ENCODE results near the gene CD84. TPM values are rescaled to one million over a fixed set of nuclear protein-coding genes. Genes with fewer than 3 reads are reported as not detected.
"Not testable (repeated sequence)": the region's sequence is repeated elsewhere in the genome, so short reads cannot be mapped to it uniquely, and the experiment has no call there.

CD84 gene
- total RNA-seq, 1 experiment from 2014 or later: not detected

DNA sequence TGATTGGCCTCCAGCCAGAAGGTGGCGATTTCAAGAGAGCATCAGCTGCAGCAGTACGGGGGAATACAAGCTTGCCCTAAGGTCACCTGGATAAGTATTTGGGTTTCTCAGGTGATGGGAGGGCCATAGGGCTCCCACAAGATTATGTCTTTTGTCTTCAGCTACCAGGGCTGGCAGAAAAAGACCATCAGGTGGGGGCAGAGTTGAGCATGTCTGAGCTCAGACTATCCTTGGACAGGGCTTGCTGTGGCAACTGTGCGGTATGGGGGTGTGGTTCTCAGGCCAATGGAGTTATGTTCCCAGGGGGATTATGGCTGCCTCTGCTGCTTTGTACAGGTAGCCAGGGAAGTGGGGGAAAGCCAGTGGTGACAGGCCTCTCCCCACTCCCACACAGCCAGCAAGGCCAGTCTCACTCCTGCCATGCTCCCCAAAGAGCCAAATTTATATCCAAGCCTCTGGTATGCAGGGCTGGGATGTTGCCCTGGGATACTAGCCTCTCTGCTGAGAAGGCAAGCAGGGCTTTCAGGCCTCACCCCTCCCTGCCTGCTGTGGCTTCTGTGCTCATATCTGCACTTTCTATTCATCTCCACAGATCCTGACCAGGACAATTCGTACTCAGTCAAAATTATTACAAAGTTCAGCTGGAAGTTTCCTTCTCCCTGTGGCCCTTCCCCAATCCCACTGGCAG is 26.6 kb upstream of the CD84 start:
- H3K36me3 ChIP-seq: no peaks in the 10 kb centered on the region
- DNase-seq (ENCODE audit: low read depth in 1 of 2, low spot score in 2 of 2): no peak
- no peak overlapping the region for H3K27ac ChIP-seq
- H3K4me1 ChIP-seq (replicated peaks): no peaks in the 10 kb centered on the region
- no peaks in the 10 kb centered on the region; the same call in none of the 2 replicates for H3K27me3 ChIP-seq (replicated peaks)
- no peaks in the 10 kb centered on the region for H3K9me3 ChIP-seq (replicated peaks)
- H3K4me3 ChIP-seq: no peak overlapping the region

DNA sequence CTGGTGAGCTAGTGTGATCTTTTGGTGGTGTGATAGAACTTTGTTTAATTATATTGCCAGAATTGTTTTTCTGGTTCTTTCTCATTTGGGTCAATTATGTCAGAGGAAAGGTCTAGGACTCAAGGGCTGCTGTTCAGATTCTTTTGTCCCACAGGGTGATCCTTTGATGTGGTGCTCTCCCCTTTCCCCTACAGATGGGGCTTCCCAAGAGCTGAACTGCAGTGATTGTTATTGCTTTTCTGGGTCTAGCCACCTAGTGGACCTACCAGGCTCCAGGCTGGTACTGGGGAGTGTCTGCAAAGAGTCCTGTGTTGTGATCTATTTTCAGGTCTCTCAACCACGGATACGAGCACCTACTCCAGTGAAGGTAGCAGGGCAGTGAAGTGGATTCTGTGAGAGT is 25.9 kb upstream of the CD84 start:
- Histone ChIP-seq H3K36me3 (no peaks in the 10 kb centered on the region), H3K27me3 (replicated peaks) (no peaks in the 10 kb centered on the region; the same call in none of the 2 replicates), H3K27ac (no peak overlapping the region), H3K9me3 (replicated peaks) (no peaks in the 10 kb centered on the region), H3K4me1 (replicated peaks) (no peaks in the 10 kb centered on the region), H3K4me3 (no peak overlapping the region)
- DNase-seq (ENCODE audit: low read depth in 1 of 2, low spot score in 2 of 2): no peak

DNA sequence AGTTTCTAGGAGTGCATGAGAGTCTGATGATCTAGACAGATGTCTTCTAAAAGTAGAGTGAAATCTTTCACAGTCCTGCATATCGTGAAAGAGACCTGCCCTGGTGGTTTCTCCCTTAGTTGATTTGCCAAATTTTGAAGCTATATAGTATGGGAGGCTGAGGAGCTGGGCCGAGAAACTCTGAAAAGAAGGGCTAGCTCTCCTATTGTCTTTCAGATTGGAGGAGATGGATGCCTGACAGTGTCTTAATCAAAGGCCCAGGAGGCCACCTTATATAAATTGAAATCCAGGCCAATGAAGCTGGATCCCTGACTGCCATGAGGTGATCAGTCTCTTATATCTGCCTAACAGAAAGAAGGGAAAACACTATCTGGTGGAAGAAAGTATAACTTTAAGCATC is 18.4 kb upstream of the CD84 start:
- Histone ChIP-seq H3K27me3 (replicated peaks) (0 out of 2 replicates have a peak, but pooled peaks cover 2% of the 10 kb centered on the region), H3K9me3 (replicated peaks) (no peaks in the 10 kb centered on the region), H3K36me3 (no peaks in the 10 kb centered on the region), H3K4me3 (no peak overlapping the region), H3K27ac (no peak overlapping the region), H3K4me1 (replicated peaks) (no peaks in the 10 kb centered on the region)
- DNase-seq (ENCODE audit: low read depth in 1 of 2, low spot score in 2 of 2): no peak

DNA sequence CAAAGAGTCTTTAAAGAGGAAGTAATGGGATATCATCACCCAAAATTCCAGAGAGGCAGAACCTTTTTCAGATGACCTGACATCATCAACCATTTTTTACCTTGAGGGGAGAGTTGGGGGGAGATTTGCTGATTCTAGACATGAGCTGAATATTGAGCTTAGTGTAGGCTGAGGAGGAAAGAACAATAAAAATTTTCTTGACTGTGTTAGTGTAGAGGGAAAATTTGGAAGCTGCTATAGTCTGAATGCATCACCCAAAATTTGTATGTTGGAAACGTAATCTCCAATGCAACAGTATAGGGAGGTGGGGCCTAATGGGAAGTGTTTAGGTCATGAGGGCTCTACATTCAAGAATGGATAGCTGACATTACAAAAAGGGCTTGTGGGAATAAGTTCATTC is 17.8 kb upstream of the CD84 start:
- DNase-seq (ENCODE audit: low read depth in 1 of 2, low spot score in 2 of 2): no peak
- Histone ChIP-seq H3K4me1 (replicated peaks) (no peaks in the 10 kb centered on the region), H3K9me3 (replicated peaks) (no peaks in the 10 kb centered on the region), H3K27me3 (replicated peaks) (0 out of 2 replicates have a peak, but pooled peaks cover 2% of the 10 kb centered on the region), H3K4me3 (no peak overlapping the region), H3K36me3 (no peaks in the 10 kb centered on the region), H3K27ac (no peak overlapping the region)

DNA sequence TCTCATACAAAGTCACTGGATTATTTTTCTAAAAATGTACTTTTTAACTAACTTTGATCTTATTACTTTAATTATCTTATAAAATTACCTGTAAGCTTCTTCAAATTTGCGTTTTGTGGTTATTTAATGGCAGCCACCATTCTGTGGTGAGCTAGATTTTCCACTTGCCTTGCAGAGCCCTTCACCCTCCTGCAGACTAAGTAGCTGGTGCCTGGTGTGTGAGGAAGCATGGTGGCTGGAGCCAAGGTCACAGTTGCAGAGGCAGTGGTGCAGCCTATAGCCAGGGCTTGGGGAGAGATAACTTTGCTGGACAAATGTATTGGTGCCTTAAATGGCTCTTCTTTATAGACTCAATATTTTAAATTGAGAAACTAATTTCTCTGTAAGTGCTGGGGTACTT is 11.2 kb upstream of the CD84 start:
- no peak for DNase-seq (ENCODE audit: low read depth in 1 of 2, low spot score in 2 of 2)
- Histone ChIP-seq H3K9me3 (replicated peaks) (no peaks in the 10 kb centered on the region), H3K4me1 (replicated peaks) (no peaks in the 10 kb centered on the region), H3K36me3 (no peaks in the 10 kb centered on the region), H3K27ac (no peak overlapping the region), H3K27me3 (replicated peaks) (no peaks in the 10 kb centered on the region; the same call in 1 of the 2 replicates), H3K4me3 (no peak overlapping the region)

DNA sequence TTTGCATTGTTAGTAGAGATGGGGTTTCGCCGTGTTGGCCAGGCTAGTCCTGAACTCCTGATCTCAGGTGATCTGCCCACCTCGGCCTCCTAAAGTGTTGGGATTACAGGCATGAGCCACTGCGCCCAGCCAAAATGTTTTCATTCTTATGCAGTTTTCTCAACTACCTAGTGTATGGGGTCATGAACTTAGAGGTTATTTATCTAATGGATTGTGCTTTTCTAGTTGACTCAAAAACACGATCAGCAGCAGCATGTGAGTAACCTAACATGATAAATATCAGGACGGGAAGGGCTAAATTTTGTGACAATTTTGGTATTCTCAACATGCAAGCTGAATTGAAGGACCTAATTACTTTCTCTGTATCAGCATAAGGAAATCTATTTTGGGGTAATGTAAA is 9.2 kb upstream of the CD84 start:
- Histone ChIP-seq H3K4me1 (replicated peaks) (no peaks in the 10 kb centered on the region), H3K27me3 (replicated peaks) (no peaks in the 10 kb centered on the region; the same call in 1 of the 2 replicates), H3K36me3 (no peaks in the 10 kb centered on the region), H3K9me3 (replicated peaks) (no peaks in the 10 kb centered on the region), H3K27ac (no peak overlapping the region), H3K4me3 (no peak overlapping the region)
- DNase-seq (ENCODE audit: low read depth in 1 of 2, low spot score in 2 of 2): no peak

DNA sequence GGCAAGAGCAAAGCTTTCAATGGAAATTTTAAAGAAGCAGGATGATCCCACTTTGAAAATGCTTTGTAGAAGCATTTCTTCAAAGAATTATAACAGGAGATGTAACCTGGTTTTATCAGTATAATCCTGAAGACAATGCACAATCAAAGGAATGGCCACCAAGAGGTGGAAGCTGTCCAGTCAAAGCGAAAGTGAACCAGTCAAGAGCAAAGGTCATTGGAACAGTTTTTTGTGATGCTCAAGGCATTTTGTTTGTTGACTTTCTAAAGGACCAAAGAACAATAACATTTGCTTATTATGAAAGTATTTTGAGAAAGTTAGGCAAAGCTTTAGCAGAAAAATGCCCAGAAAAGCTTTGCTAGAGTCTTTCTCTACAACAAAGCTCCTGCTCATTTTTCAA is 5.5 kb upstream of the CD84 start:
- H3K4me1 ChIP-seq (replicated peaks): no peaks in the 10 kb centered on the region
- no peaks in the 10 kb centered on the region; the same call in 1 of the 2 replicates for H3K27me3 ChIP-seq (replicated peaks)
- H3K9me3 ChIP-seq (replicated peaks): no peaks in the 10 kb centered on the region
- no peak for DNase-seq (ENCODE audit: low read depth in 1 of 2, low spot score in 2 of 2)
- no peaks in the 10 kb centered on the region for H3K36me3 ChIP-seq
- H3K27ac ChIP-seq: no peak overlapping the region
- H3K4me3 ChIP-seq: no peak overlapping the region

DNA sequence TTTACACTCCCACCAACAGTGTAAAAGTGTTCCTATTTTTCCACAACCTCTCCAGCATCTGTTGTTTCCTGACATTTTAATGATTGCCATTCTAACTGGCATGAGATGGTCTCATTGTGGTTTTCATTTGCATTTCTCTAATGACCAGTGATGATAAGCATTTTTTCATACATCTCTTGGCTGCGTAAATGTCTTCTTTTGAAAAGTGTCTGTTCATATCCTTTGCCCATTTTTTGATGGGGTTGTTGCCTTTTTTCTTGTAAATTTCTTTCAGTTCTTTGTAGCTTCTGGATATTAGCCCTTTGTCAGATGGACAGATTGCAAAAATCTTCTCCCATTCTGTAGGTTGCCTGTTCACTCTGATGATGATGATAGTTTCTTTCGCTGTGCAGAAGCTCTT is 3.7 kb upstream of the CD84 start:
- not testable (repeated sequence) for H3K27me3 ChIP-seq (replicated peaks); H3K4me1 ChIP-seq (replicated peaks); H3K36me3 ChIP-seq; H3K27ac ChIP-seq; H3K4me3 ChIP-seq; H3K9me3 ChIP-seq (replicated peaks); DNase-seq (ENCODE audit: low read depth in 1 of 2, low spot score in 2 of 2)

DNA sequence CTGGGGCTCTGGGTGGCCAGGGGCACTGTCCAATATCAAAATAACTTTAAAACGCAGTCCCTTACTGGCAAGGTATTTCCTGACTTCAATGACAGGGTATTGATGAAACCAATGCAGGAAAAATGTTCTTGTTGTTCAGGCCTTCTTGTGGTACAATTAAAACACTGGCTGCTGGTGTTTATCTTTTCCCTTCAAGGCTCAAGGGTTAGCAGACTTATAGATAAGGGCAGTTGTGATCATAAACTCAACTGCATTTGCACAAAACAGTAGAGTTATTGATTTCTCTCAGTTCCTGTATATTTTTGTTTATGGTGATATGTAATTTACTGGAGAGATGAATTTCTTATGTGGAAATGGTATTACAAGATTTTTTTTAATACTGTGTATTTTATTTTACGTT is 2.7 kb upstream of the CD84 start:
- H3K36me3 ChIP-seq: no peaks in the 10 kb centered on the region
- H3K4me3 ChIP-seq: no peak overlapping the region
- H3K27ac ChIP-seq: no peak overlapping the region
- no peaks in the 10 kb centered on the region for H3K27me3 ChIP-seq (replicated peaks)
- H3K4me1 ChIP-seq (replicated peaks): no peaks in the 10 kb centered on the region
- no peak for DNase-seq (ENCODE audit: low read depth in 1 of 2, low spot score in 2 of 2)
- no peaks in the 10 kb centered on the region for H3K9me3 ChIP-seq (replicated peaks)

DNA sequence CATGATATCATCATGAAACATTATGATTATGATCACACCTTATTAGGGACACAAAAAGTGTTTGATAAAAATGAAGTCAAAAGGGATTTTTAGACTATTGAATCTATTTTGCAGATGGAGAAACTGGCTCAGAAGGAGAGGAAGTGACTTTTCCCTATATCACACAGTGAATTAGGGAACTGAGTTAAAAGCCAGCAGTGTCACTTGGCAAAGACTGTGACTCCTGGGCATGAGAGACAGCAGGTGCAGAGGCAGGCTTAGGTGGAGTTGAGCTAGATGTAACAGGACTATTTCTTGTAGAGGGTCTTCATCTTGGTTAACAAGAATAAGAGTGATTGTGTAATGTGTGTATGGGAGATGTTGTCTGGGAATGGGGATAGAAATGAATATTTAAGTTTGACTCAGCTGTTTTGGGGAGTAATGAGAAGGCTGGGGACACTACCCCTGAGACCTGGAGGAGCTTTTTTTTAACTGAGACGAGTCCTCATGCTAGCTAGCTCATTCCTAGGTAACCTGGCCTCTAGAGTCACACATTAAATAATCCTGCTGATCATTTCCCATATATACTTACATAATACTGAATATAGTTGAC is 1.0 kb upstream of the CD84 start:
- Histone ChIP-seq H3K4me1 (replicated peaks) (no peaks in the 10 kb centered on the region), H3K27me3 (replicated peaks) (no peaks in the 10 kb centered on the region)
- no peak for DNase-seq (ENCODE audit: low read depth in 1 of 2, low spot score in 2 of 2)

DNA sequence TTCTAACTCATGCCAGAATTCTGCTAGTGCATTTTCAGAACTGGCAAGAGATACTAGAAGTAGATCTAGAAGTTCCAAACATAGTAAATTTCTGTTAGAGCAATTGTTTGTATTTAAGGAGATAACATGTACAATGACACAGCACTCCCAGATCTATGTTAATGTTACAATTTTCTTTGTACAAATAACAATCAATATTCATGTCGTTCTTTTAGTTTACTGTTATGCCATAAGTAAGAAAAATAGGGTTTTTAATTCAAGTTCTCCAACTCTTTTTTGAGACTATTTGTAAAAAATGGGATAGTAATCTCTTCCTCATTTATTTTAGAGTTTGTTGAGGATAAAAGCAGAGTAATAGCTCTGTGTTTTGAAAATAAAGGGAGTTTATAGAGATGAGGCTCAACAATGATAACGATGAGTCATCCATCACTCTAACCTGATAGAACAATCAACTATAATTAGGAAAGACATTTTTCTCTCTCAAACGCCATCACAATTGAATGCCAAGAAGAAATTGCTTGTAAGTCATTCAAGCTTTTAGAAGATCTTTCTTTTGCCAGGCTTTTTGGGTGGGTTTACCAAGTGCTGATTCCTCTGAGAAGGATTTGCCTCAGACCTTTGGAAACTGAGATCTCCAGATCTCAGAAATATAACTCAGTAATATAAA is 638 bp downstream of the CD84 start:
- Histone ChIP-seq H3K4me1 (replicated peaks) (no peaks in the 10 kb centered on the region), H3K9me3 (replicated peaks) (no peaks in the 10 kb centered on the region), H3K27me3 (replicated peaks) (no peaks in the 10 kb centered on the region), H3K27ac (no peak overlapping the region), H3K36me3 (no peaks in the 10 kb centered on the region), H3K4me3 (no peak overlapping the region)
- DNase-seq (ENCODE audit: low read depth in 1 of 2, low spot score in 2 of 2): no peak

More for the DNA sequence above, 1.0 kb upstream of the CD84 start:
- H3K9me3 ChIP-seq (replicated peaks): no peaks in the 10 kb centered on the region
- no peak overlapping the region for H3K27ac ChIP-seq
- H3K36me3 ChIP-seq: no peaks in the 10 kb centered on the region
- H3K4me3 ChIP-seq: no peak overlapping the region

DNA sequence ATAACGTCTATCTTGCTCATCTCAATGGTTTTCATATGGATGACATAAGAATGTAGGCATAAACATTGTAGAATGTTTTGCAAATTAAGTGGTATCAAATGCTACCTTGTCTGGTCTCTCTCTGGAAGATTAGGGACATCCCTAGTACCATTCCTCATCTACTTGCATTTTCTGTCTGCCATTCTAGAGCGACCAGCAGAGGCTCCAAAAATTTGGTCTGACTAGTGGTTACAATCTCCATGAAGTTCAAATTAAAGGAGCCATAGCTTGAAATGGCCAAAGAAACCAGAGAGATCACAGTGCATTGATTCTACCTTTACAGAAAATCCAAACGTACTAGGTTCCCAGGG is 1.1 kb downstream of the CD84 start:
- Histone ChIP-seq H3K4me3 (no peak overlapping the region), H3K27ac (no peak overlapping the region), H3K4me1 (replicated peaks) (no peaks in the 10 kb centered on the region), H3K36me3 (no peaks in the 10 kb centered on the region), H3K27me3 (replicated peaks) (no peaks in the 10 kb centered on the region), H3K9me3 (replicated peaks) (no peaks in the 10 kb centered on the region)
- DNase-seq (ENCODE audit: low read depth in 1 of 2, low spot score in 2 of 2): no peak

DNA sequence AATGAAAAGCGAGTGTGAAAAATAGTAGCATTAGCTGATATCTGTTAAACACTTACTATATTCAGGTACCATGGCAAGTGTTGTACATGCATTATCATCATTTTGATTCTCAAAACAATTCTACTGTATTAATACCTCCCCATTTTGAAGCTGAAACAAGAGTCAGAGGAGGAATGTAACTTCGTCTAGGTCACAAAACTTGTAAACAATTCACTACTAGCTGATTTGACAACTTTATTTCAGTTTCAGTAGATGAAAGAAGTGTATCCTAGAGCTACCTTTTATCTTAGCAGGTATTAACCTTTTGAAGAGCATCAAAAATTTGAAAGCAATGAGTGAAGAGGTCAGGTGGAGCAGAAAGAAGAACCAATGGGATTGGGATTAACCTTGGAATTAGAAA is 1.6 kb downstream of the CD84 start:
- no peak overlapping the region for H3K4me3 ChIP-seq
- no peak for DNase-seq (ENCODE audit: low read depth in 1 of 2, low spot score in 2 of 2)
- H3K4me1 ChIP-seq (replicated peaks): no peaks in the 10 kb centered on the region
- H3K36me3 ChIP-seq: no peaks in the 10 kb centered on the region
- no peak overlapping the region for H3K27ac ChIP-seq
- no peaks in the 10 kb centered on the region for H3K9me3 ChIP-seq (replicated peaks)
- no peaks in the 10 kb centered on the region for H3K27me3 ChIP-seq (replicated peaks)

DNA sequence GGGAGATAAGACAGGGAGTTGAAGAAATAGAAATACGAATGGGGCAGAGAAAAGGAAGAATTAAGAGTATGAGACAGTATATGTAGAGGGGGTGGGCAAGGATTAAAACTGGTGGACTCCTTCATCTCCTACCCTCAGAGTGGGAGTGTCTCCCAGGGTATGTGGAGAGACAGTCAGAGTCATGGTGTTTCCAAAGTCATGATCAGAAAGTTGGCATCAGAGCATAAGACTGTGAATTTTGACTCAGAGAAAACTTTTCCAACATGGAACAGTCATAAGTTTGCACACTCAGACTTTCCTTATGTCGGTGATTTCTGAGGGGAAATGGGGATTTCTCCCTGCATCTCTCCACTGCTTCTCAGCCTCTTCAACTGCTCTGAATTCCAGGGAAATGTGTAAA is 2.4 kb downstream of the CD84 start:
- no peaks in the 10 kb centered on the region for H3K27me3 ChIP-seq (replicated peaks)
- DNase-seq (ENCODE audit: low read depth in 1 of 2, low spot score in 2 of 2): no peak
- H3K27ac ChIP-seq: no peak overlapping the region
- H3K9me3 ChIP-seq (replicated peaks): no peaks in the 10 kb centered on the region
- H3K4me1 ChIP-seq (replicated peaks): no peaks in the 10 kb centered on the region
- H3K4me3 ChIP-seq: no peak overlapping the region
- no peaks in the 10 kb centered on the region for H3K36me3 ChIP-seq
